ENCODE data around the gene NAA30. TPM values are rescaled to one million over a fixed set of nuclear protein-coding genes. Genes with fewer than 3 reads are reported as not detected.
A peak's percentile ranks its signal among the peaks of the same experiment; 100 is the strongest.
"Not testable (repeated sequence)": the region's sequence is repeated elsewhere in the genome, so short reads cannot be mapped to it uniquely, and the experiment has no call there.

Gene NAA30
- 13.3 and 14.7 TPM in 2 replicates for total RNA-seq
- total RNA-seq (2013) = 16.7 TPM
- polyA plus RNA-seq = 2.8 and 6.4 TPM in 2 replicates
- polyA minus RNA-seq = 7.4 and 7.5 TPM in 2 replicates

GRCh38 chr14:57390037-57390805 is at the start of gene NAA30:
Gene NAA30, plus strand, starts transcription at chr14:57390586. Its CDS starts 372 bp downstream, at chr14:57390958.
- peak within 1 kb of the TSS; percentile 82 to 89 for H3K27ac ChIP-seq (ENCODE audit: low read length in 2 of 2)
- WGBS (ENCODE audit: insufficient coverage) = 0% methylated on average over 51 of the region's 62 CpGs
- no peaks in the 10 kb centered on the region for H3K9me3 Mint-ChIP-seq (ENCODE audit: insufficient read depth)
- H3K27ac Mint-ChIP-seq = peak within 1 kb of the TSS; percentile 87
- POLR2A ChIA-PET = interaction anchor here (0.6 to 2.6 kb wide), 3 partner anchors 56 to 1916 kb away, joined by 3 to 16 read pairs (median 5); partner anchors contain the start of genes AP5M1 and EXOC5
- H2AFZ ChIP-seq (ENCODE audit: insufficient read depth, low read depth, low read length, poor library complexity, severe bottlenecking) = peak within 1 kb of the TSS; percentile 94
- H3K36me3 ChIP-seq (replicated peaks in 1 of 2; ENCODE audit: control extremely low read depth in 1 of 2, control insufficient read depth in 1 of 2, extremely low read depth in 1 of 2, insufficient read depth in 2 of 2, low read length in 1 of 2) = no peaks in the 10 kb centered on the region
- peak within 1 kb of the TSS; percentile 80 for H3K4me2 ChIP-seq (replicated peaks; ENCODE audit: low read depth, low read length, poor library complexity, severe bottlenecking)
- H3K4me1 ChIP-seq (ENCODE audit: control insufficient read depth in 2 of 2, insufficient read depth in 2 of 2, low read length in 2 of 2) = peaks cover 19 to 28% of the 10 kb centered on the region in 2 donors
- H3K79me2 ChIP-seq (ENCODE audit: control insufficient read depth, insufficient read depth, low read length) = peaks cover 42% of the 10 kb centered on the region
- no peaks in the 10 kb centered on the region for H3K9me3 ChIP-seq (ENCODE audit: control extremely low read depth in 1 of 3, control insufficient read depth in 2 of 3, insufficient read depth in 1 of 3, low read length in 2 of 3)
- CTCF ChIA-PET = interaction anchor here (0.6 to 1.6 kb wide), 3 partner anchors 9 to 122 kb away, joined by 3 to 4 read pairs (median 3); partner anchors contain the start of genes AP5M1 and EXOC5
- peak within 1 kb of the TSS; percentile 83 for H3K9ac ChIP-seq (ENCODE audit: low read length)
- no peaks in the 10 kb centered on the region for H3K27me3 ChIP-seq (replicated peaks in 1 of 4; ENCODE audit: control extremely low read depth in 1 of 4, control insufficient read depth in 3 of 4, insufficient read depth in 4 of 4, low read length in 3 of 4)
- TF ChIP-seq EZH2 (IDR thresholded peaks at IDR 0.05; ENCODE audit: borderline replicate concordance, insufficient read depth, low read depth, low read length, poor library complexity, severe bottlenecking) (no peak), CTCF (IDR thresholded peaks at IDR 0.05) (no peak)
- peaks cover 42% of the 10 kb centered on the region for H3K4me1 Mint-ChIP-seq
- ATAC-seq (ENCODE audit: low read depth) (peak; percentile 95), DNase-seq (peak; percentile 96)
- peaks cover 26% of the 10 kb centered on the region for H4K20me1 ChIP-seq (ENCODE audit: control insufficient read depth, insufficient read depth, low read length, poor library complexity, severe bottlenecking)
- H3K4me3 Mint-ChIP-seq = peak within 1 kb of the TSS; percentile 88
- intact Hi-C loops (cut with micrococcal nuclease) = loop anchor here (1.0 to 10.0 kb wide), 9 partner anchors 63 to 1978 kb away; partner anchors contain the start of genes ATG14, DAAM1, PELI2 and TMEM260
- peak within 1 kb of the TSS; percentile 71 to 97 (median 81) for H3K4me3 ChIP-seq (ENCODE audit: control extremely low read depth in 1 of 5, extremely low read depth in 1 of 5, insufficient read depth in 1 of 5, low read depth in 2 of 5, low read length in 4 of 5)
- H3K27me3 Mint-ChIP-seq = peaks cover 2% of the 10 kb centered on the region

- POLR2A ChIA-PET; H2AFZ ChIP-seq (ENCODE audit: insufficient read depth, low read depth, low read length, poor library complexity, severe bottlenecking): not testable (repeated sequence)
Observed at GRCh38 chr14:57343545-57344297, 46.7 kb upstream of the NAA30 start.

More at GRCh38 chr14:57343545-57344297, 46.7 kb upstream of the NAA30 start:
- H3K36me3 ChIP-seq (replicated peaks in 1 of 2; ENCODE audit: control extremely low read depth in 1 of 2, control insufficient read depth in 1 of 2, extremely low read depth in 1 of 2, insufficient read depth in 2 of 2, low read length in 1 of 2); H3K4me1 Mint-ChIP-seq; H3K4me3 ChIP-seq (ENCODE audit: control extremely low read depth in 1 of 5, extremely low read depth in 1 of 5, insufficient read depth in 1 of 5, low read depth in 2 of 5, low read length in 4 of 5); CTCF ChIA-PET; H3K4me1 ChIP-seq (ENCODE audit: control insufficient read depth in 2 of 2, insufficient read depth in 2 of 2, low read length in 2 of 2); H3K27ac Mint-ChIP-seq; intact Hi-C loops (cut with micrococcal nuclease); H3K4me2 ChIP-seq (replicated peaks; ENCODE audit: low read depth, low read length, poor library complexity, severe bottlenecking); H3K79me2 ChIP-seq (ENCODE audit: control insufficient read depth, insufficient read depth, low read length); H4K20me1 ChIP-seq (ENCODE audit: control insufficient read depth, insufficient read depth, low read length, poor library complexity, severe bottlenecking); H3K9me3 ChIP-seq (ENCODE audit: control extremely low read depth in 1 of 3, control insufficient read depth in 2 of 3, insufficient read depth in 1 of 3, low read length in 2 of 3); H3K4me3 Mint-ChIP-seq; H3K9ac ChIP-seq (ENCODE audit: low read length); H3K9me3 Mint-ChIP-seq (ENCODE audit: insufficient read depth); H3K27ac ChIP-seq (ENCODE audit: low read length in 2 of 2); H3K27me3 ChIP-seq (replicated peaks in 1 of 4; ENCODE audit: control extremely low read depth in 1 of 4, control insufficient read depth in 3 of 4, insufficient read depth in 4 of 4, low read length in 3 of 4); DNase-seq; ATAC-seq (ENCODE audit: low read depth): not testable (repeated sequence)
- WGBS (ENCODE audit: insufficient coverage) = 82% methylated on average over 27 of the region's 34 CpGs
- peaks cover 16% of the 10 kb centered on the region for H3K27me3 Mint-ChIP-seq

Data from B cell (primary cell).